Activated CD4-positive, CD25-positive, alpha-beta regulatory T cell (primary cell): Measurements from ENCODE around the gene NOP58.
"Not testable (repeated sequence)": the region's sequence is repeated elsewhere in the genome, so short reads cannot be mapped to it uniquely, and the experiment has no call there.

ENCODE experiments used
- DNase-seq, 4 experiments: peaks; one replicate each; lab custom pipeline; 2025; lab: John Stamatoyannopoulos, UW

NOP58 gene

GRCh38 chr2:202306034-202306433 is 40.5 kb downstream of the NOP58 start:
- no peak for DNase-seq

- DNase-seq, result no peak
These were observed 42.1 kb downstream of the NOP58 start for GRCh38 chr2:202307690-202308089.

DNA sequence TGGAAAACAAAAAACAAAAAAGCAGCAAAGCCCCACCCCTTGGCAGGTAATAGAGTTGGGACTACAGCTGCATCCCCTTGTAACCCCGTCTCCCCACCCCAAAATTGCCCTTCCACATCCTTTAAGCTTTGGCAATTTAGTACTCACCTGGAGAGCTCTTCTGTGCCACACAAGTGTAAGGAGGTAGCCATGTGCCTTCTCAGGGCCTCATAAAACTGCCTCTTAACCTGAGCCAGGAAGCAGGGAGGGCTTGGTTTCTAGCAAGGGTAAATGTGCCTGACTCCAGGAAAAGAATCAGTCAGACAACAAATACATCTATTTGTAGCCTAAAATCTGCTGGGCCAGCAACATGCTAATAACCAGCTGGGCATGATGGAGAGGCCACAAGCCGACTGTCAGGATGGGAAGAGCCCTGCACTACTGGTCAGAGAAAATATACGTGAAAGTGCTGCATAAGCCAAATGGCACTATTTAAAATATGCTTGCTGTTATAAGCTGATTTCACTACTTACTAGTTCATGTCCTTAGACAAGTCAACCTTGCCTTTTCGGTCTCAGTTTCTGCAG is 46.3 kb downstream of the NOP58 start:
- DNase-seq, result no peak

GRCh38 chr2:202314116-202314515 is 48.6 kb downstream of the NOP58 start:
- DNase-seq, result no peak

DNA sequence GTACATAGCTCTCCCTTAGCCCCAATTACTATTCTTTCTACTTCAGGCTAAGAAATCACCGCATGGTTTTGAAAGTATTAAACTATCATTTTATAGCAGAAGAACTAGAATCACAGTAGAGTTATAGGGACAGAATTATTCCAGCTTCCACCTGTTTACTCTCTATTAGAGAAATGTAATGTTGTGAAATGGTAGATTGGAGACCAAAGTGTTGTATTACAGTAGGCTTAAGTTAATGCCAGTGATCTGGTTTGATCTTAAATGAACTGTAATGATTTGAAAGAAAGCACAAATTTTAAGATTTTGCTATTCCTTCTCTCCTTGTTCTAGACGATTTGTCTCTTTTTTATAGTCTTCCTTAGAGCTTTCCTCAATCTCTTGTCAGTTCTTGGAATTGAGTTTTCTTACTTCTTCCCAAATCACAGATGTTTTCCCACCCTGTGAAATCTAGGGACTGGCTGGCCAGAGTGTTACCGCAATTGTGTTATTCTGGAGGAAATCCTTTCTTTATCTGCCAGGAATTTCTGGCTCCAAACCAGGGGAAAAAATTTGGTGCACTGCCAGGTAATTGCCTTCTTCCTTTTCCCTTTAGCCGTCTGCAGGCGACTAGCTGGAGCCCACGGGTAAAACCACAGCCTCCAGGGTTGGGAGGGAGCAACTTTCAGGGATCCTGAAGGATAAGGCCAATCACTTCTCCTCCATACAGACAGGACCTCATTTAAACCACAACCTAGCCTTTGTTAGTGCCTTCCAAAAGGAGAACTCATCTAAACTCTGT is 51.7 kb downstream of the NOP58 start:
- DNase-seq, result no peak

DNA sequence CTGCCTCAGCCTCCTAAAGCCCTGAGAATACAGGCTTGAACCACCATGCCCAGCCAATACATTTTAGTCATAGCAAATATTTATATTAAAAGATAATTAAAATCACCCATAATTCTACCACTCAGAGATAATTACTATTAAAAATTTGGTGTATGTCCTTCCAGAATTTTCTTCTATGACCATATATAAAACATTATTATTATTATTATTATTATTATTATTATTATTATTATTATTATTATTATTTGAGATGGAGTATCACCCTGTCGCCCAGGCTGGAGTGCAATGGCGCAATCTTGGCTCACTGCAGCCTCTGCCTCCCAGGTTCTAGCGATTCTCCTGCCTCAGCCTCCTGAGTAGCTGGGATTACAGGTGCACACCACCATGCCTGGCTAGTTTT is 54.8 kb downstream of the NOP58 start:
- not testable (repeated sequence) for DNase-seq

DNA sequence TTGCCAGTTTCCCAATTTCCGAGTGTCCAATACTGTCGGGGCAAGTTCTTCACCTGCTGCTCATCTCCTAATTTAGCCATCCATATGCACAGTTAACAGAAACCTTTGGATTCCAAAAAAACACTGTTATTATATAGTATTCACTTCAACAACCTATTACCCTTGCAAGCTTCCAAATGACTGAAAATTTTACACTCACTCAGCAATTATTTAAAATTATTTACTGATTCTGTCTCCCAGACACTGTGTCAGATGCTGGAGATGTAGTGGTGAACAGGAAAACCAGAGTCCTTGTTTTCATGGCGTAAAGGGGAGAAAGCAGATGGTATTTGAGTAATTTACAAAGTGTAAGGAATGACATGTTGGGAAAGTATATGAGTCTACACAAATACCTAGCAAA is 56.9 kb downstream of the NOP58 start:
- no peak for DNase-seq

DNA sequence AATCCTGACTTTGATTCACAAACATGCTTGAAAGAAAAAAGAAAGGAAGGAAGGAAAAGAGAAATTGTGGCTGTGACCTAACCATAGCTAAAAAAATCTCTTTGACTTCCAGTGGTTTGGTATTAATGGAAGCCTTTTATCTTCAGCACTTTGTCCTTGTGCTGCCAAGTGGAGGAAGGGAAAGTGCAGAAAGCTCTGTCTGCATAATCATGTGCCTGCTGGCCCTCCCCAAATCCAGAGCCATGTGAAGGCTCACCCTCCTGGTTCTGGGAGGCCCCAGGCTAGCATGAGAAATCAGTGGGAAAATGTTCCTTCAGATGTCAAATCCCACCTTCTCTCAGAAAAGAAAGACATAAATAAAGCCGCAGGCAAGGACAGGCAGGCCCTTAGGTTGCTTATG is 62.3 kb downstream of the NOP58 start:
- no peak for DNase-seq

GRCh38 chr2:202335791-202336467 is 70.4 kb downstream of the NOP58 start:
- no peak for DNase-seq

DNA sequence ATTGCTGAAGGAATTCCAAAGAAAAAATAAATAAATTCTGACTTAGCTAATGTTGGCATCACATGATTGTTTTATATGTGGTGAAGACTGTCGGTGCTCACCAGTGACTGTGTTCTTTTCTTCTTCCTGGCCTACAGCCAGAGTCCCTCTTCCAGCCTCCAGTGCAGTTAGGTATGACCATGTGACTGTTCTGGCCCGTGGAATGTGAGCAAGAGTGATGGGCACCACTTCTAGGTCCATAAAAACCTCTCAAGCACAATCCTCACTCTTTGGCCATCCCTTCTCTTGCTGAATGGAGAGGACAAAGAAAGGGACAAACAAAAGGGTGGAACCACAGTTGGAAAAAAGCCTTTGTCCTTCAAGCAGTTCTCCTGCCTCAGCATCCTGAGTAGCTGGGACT is 71.6 kb downstream of the NOP58 start:
- DNase-seq, result no peak

DNA sequence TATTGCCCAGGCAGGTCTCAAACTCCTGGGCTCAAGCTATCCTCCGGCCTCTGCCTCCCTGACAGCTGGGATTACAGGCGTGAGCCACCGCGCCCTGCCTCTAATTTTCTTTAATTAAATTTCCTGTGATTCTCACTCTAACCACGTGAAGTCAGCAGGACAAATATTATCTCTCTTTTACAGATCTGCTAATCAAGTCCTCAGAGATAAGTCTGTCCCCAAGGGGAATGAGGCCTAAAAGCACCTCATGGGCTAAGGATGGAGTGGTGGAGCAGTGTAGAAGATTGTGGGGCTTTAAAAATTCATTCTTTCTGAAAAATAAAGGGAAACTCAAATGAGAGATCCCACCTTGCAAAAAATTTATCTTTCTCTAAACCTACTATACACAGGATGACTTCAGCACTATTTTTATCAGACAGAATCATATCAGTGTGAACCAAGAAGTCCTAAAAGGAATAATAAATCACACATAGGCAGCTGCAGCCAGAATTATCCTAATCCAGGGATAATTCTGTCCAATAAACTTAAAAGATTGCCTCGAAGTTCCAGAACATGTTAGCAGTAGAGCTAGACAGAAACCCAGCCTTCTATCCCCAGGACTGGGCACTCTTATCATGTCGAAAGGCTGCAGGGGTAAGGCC is 72.3 kb downstream of the NOP58 start:
- no peak for DNase-seq

- DNase-seq, result no peak
These were observed 73.7 kb downstream of the NOP58 start for GRCh38 chr2:202339071-202339870.

DNA sequence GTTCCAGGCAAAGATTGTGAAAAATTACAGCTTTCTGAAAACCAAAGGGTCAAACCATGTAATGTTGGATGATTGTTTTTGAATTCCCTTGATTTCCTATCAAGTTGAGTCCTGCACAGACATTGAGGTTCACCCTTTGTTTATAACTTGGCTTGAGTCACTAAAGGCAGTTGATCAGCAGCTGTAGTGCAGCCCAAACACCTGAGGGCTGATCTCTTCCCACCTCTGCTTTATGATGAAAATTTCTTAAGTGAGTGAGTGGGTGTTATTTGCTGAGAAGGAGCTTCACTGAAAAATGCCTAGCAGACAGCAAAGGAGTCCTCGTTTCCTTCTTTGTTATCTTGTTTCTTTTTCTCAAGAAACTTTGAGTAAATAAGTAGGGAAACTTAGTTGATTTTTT is 78.6 kb downstream of the NOP58 start:
- no peak for DNase-seq

- no peak for DNase-seq
These were observed 80.6 kb downstream of the NOP58 start for GRCh38 chr2:202346180-202346579.
